H1 (cell line): ENCODE data around the gene CNTN6. TPM values are rescaled to one million over a fixed set of nuclear protein-coding genes. Genes with fewer than 3 reads are reported as not detected.

ENCODE experiments used
- ASH2L ChIP-seq: fragments of 200-600, 300-600 bp; sonication (generic); IDR thresholded peaks from one replicate; pipeline ENCODE4 v1.7.1; 2017; ENCODE audit warnings: low read length
- BCL11A ChIP-seq, 2 experiments: IDR thresholded peaks; one replicate each; pipeline ENCODE4 v1.6.1; 2011; ENCODE audit warnings: low read depth in 2 of 2, low read length in 2 of 2, mild to moderate bottlenecking in 2 of 2
- CBX8 ChIP-seq: fragments of 300-800, 300-1000 bp; sonication (generic); IDR thresholded peaks from 2 replicates; pipeline ENCODE4 v1.7.1; 2016; ENCODE audit warnings: low read depth, low read length, borderline replicate concordance
- EGR1 ChIP-seq: IDR thresholded peaks from 2 replicates; pipeline ENCODE4 v1.6.1; 2011; ENCODE audit warnings: low read depth, low read length, borderline replicate concordance
- KDM1A ChIP-seq: fragments of 200-600, 300-600 bp; sonication (generic); IDR thresholded peaks from 2 replicates; pipeline ENCODE4 v1.7.1; 2016; ENCODE audit warnings: mild to moderate bottlenecking, low read length, borderline replicate concordance
- MAFK ChIP-seq: IDR thresholded peaks from 2 replicates; pipeline ENCODE4 v1.6.1; 2012; ENCODE audit warnings: low read depth, mild to moderate bottlenecking, improper control_type of control experiment, low read length
- POLR2A ChIP-seq, 2 experiments: IDR thresholded peaks; 1 replicate in 1 of 2; 2 replicates in 1 of 2; pipeline ENCODE4 v1.6.1; 2011; ENCODE audit warnings: low read depth in 2 of 2, low read length in 2 of 2, mild to moderate bottlenecking in 2 of 2; ENCODE audit errors: control extremely low read depth in 1 of 2
- RXRA ChIP-seq: IDR thresholded peaks from 2 replicates; pipeline ENCODE4 v1.6.1; 2011; ENCODE audit warnings: low read depth, mild to moderate bottlenecking, low read length, moderate library complexity; ENCODE audit not compliant: insufficient read depth
- SIN3A ChIP-seq, 2 experiments: IDR thresholded peaks in 1 of 2; conservative IDR thresholded peaks in 1 of 2; 2 replicates each; pipeline ENCODE4 v1.6.1; 2011 to 2012; ENCODE audit warnings: low read length in 2 of 2, improper control_type of control experiment in 1 of 2, low read depth in 1 of 2, mild to moderate bottlenecking in 1 of 2
- SUZ12 ChIP-seq: fragments of 200-600 bp; sonication (generic); IDR thresholded peaks from 2 replicates; pipeline ENCODE4 v1.6.1; 2012; ENCODE audit warnings: mild to moderate bottlenecking, inconsistent platforms, low read length, moderate library complexity, mixed read lengths
- polyA plus RNA-seq, 7 experiments: library from polyadenylated mRNA; depleted of rRNA in 3 of 7; stranded (reverse) in 5 of 7; unstranded in 2 of 7; fragments of >200 nt in 5 of 7; fragments of 200-250 nt in 2 of 7; gene quantifications; 1 replicate in 5 of 7; 2 replicates in 1 of 7; 4 replicates in 1 of 7; pipeline versions ENCODE4 v1.2.1 to v1.2.3, GENCODE V29; 2011 to 2013; ENCODE audit warnings: missing spikeins in 2 of 7, mixed read lengths in 2 of 7
- total RNA-seq: library from RNA; stranded (reverse); fragmentation: NEBNext Ultra II Directional; extraction: Animal tissue kit (Norgen Biotek cat#: 25700); gene quantifications from 2 replicates; pipeline ENCODE4 v1.2.1, GENCODE V29; 2021

CNTN6 gene
- total and polyA plus RNA-seq, 2 of the 8 experiments (the other 6 are each of a cell fraction or from before 2014, with no cell fraction given), result not detected

GRCh38 chr3:1056744-1057143, 36.1 kb upstream of the CNTN6 start (continued):
- TF ChIP-seq SIN3A (conservative IDR thresholded peaks at IDR 0.05 in 1 of 2, IDR thresholded peaks at IDR 0.05 in 1 of 2; ENCODE audit: low read depth in 1 of 2, low read length in 2 of 2) (no peak), KDM1A (no peak), BCL11A (IDR thresholded peaks at IDR 0.05; ENCODE audit: low read depth in 2 of 2, low read length in 2 of 2) (no peak), POLR2A (IDR thresholded peaks at IDR 0.05; ENCODE audit: control extremely low read depth in 1 of 2, low read depth in 2 of 2, low read length in 2 of 2) (no peak), MAFK (no peak), ASH2L (no peak), EGR1 (no peak), CBX8 (no peak), SUZ12 (no peak), RXRA (no peak)
